Peyer's patch (tissue), 4 donors: ENCODE data around the gene PAQR6. TPM values are rescaled to one million over a fixed set of nuclear protein-coding genes. Genes with fewer than 3 reads are reported as not detected.

ENCODE experiments used
- DNase-seq, 3 donors: peaks; one replicate each; pipeline ENCODE4 v3.0.0-alpha.2; 2017 to 2019
- H3K27ac ChIP-seq, 4 donors: fragments of 200-600 bp; sonication (generic); one replicate each; pipeline ENCODE4 v1.5.1; 2016 to 2019
- H3K27me3 ChIP-seq, 2 donors: fragments of 200-600 bp; sonication (generic); one replicate each; pipeline ENCODE4 v1.5.1; 2019
- H3K36me3 ChIP-seq, 3 donors: fragments of 200-600 bp; sonication (generic); one replicate each; pipeline ENCODE4 v1.5.1; 2016 to 2019
- H3K4me1 ChIP-seq, 4 donors: fragments of 200-600 bp; sonication (generic); one replicate each; pipeline ENCODE4 v1.5.1; 2016 to 2019
- H3K4me3 ChIP-seq, 4 donors: fragments of 200-600 bp; sonication (generic); 1 replicate in 3 of 4; 2 replicates in 1 of 4; pipeline ENCODE4 v1.5.1; 2016 to 2019; ENCODE audit warnings: mild to moderate bottlenecking in 1 of 4
- H3K9me3 ChIP-seq, 4 donors: fragments of 200-600 bp; sonication (generic); one replicate each; pipeline ENCODE4 v1.5.1; 2016 to 2019; ENCODE audit warnings: mild to moderate bottlenecking in 1 of 4
- CTCF ChIP-seq, 6 experiments: fragments of 450-650 bp in 4 of 6; fragments of 200-600 bp in 2 of 6; sonication (generic) in 1 of 6; IDR thresholded peaks; one replicate each; pipeline ENCODE4 v1.5.1; 2017 to 2019; ENCODE audit warnings: antibody characterized with exemption in 6 of 6, mild to moderate bottlenecking in 3 of 6, moderate library complexity in 1 of 6
- POLR2A ChIP-seq, 2 donors: fragments of 450-650 bp; IDR thresholded peaks; one replicate each; pipeline ENCODE4 v1.5.1; 2017; ENCODE audit warnings: antibody characterized with exemption in 2 of 2, mild to moderate bottlenecking in 2 of 2, moderate library complexity in 2 of 2
- total RNA-seq, 4 donors: library from RNA; depleted of rRNA; stranded (reverse); fragments of >200 nt; gene quantifications; one replicate each; pipeline ENCODE4 v1.1.0, GENCODE V29; 2016

The PAQR6 gene
- total RNA-seq, 4 donors from 2014 or later: 0.70 to 7.4 (median 4.1) TPM

- Histone ChIP-seq H3K4me1 (no peaks in the 10 kb centered on the region), H3K36me3 (peaks cover 0 to 52% (median 0%) of the 10 kb centered on the region in 3 donors), H3K9me3 (no peaks in the 10 kb centered on the region), H3K4me3 (no peak overlapping the region), H3K27ac (no peak overlapping the region), H3K27me3 (no peaks in the 10 kb centered on the region)
- DNase-seq: no peak
- no peak for TF ChIP-seq POLR2A (IDR thresholded peaks at IDR 0.05)
Measured at GRCh38 chr1:156232201-156232894, 15.5 kb downstream of the PAQR6 start.

GRCh38 chr1:156230473-156230837, 17.4 kb downstream of the PAQR6 start:
- DNase-seq: no peak
- H3K36me3 ChIP-seq: peaks cover 0 to 41% (median 0%) of the 10 kb centered on the region in 3 donors
- no peaks in the 10 kb centered on the region for H3K4me1 ChIP-seq
- H3K27me3 ChIP-seq: no peaks in the 10 kb centered on the region
- no peak overlapping the region for H3K27ac ChIP-seq
- TF ChIP-seq CTCF (IDR thresholded peaks at IDR 0.05) (no peak), POLR2A (IDR thresholded peaks at IDR 0.05) (no peak)
- H3K9me3 ChIP-seq: no peaks in the 10 kb centered on the region
- H3K4me3 ChIP-seq: no peak overlapping the region

GRCh38 chr1:156229809-156230472, 17.9 kb downstream of the PAQR6 start:
- Histone ChIP-seq H3K9me3 (no peaks in the 10 kb centered on the region), H3K27ac (no peak overlapping the region), H3K4me3 (no peak overlapping the region), H3K27me3 (no peaks in the 10 kb centered on the region), H3K36me3 (peaks cover 0 to 38% (median 0%) of the 10 kb centered on the region in 3 donors), H3K4me1 (no peaks in the 10 kb centered on the region)
- DNase-seq: no peak
- TF ChIP-seq CTCF (IDR thresholded peaks at IDR 0.05): no peak
- TF ChIP-seq POLR2A (IDR thresholded peaks at IDR 0.05): no peak

GRCh38 chr1:156228501-156228900, 19.4 kb downstream of the PAQR6 start:
- Histone ChIP-seq H3K27ac (no peak overlapping the region), H3K36me3 (peaks cover 0 to 28% (median 0%) of the 10 kb centered on the region in 3 donors), H3K27me3 (no peaks in the 10 kb centered on the region), H3K9me3 (no peaks in the 10 kb centered on the region), H3K4me1 (no peaks in the 10 kb centered on the region), H3K4me3 (no peak overlapping the region)
- DNase-seq: no peak
- no peak for TF ChIP-seq POLR2A (IDR thresholded peaks at IDR 0.05)
- TF ChIP-seq CTCF (IDR thresholded peaks at IDR 0.05): no peak

GRCh38 chr1:156226782-156227181, 21.1 kb downstream of the PAQR6 start:
- Histone ChIP-seq H3K27ac (no peak overlapping the region), H3K27me3 (no peaks in the 10 kb centered on the region), H3K4me1 (no peaks in the 10 kb centered on the region), H3K4me3 (no peak overlapping the region), H3K9me3 (no peaks in the 10 kb centered on the region), H3K36me3 (peaks cover 0 to 44% (median 0%) of the 10 kb centered on the region in 3 donors)
- no peak for DNase-seq
- TF ChIP-seq CTCF (IDR thresholded peaks at IDR 0.05): no peak

- H3K27ac ChIP-seq: no peak overlapping the region
- H3K4me3 ChIP-seq: no peak overlapping the region
- H3K36me3 ChIP-seq: peaks cover 0 to 51% (median 0%) of the 10 kb centered on the region in 3 donors
- no peak for DNase-seq
- H3K9me3 ChIP-seq: no peaks in the 10 kb centered on the region
- H3K27me3 ChIP-seq: no peaks in the 10 kb centered on the region
- no peaks in the 10 kb centered on the region for H3K4me1 ChIP-seq
- TF ChIP-seq CTCF (IDR thresholded peaks at IDR 0.05): no peak
- no peak for TF ChIP-seq POLR2A (IDR thresholded peaks at IDR 0.05)
Measured at GRCh38 chr1:156226116-156226538, 21.7 kb downstream of the PAQR6 start.
